WTC11 (cell line): ENCODE data around the gene MEIS3. TPM values are rescaled to one million over a fixed set of nuclear protein-coding genes. Genes with fewer than 3 reads are reported as not detected.

Experiments
- ATF1 ChIP-seq: sonication (generic); formaldehyde crosslinking; IDR thresholded peaks from 2 replicates; pipeline ENCODE4 v1.8.1; 2023; ENCODE audit warnings: mild to moderate bottlenecking, moderate library complexity, missing genetic modification reagents
- ATF2 ChIP-seq: sonication (generic); formaldehyde crosslinking; IDR thresholded peaks from 2 replicates; pipeline ENCODE4 v1.8.1; 2022; ENCODE audit warnings: low read depth, missing genetic modification reagents, borderline replicate concordance
- CBFB ChIP-seq: sonication (generic); formaldehyde crosslinking; IDR thresholded peaks from 2 replicates; pipeline ENCODE4 v1.8.1; 2022; ENCODE audit warnings: mild to moderate bottlenecking, low read depth, missing genetic modification reagents
- CDX4 ChIP-seq: fragments of 250-450 bp; sonication (Bioruptor Pico); IDR thresholded peaks from 2 replicates; pipeline ENCODE4 v1.9.0; 2021; ENCODE audit warnings: moderate library complexity, mild to moderate bottlenecking, inconsistent platforms, borderline replicate concordance
- CREM ChIP-seq: sonication (generic); formaldehyde crosslinking; IDR thresholded peaks from 2 replicates; pipeline ENCODE4 v1.8.1; 2022; ENCODE audit warnings: mild to moderate bottlenecking, missing genetic modification reagents, moderate library complexity
- E2F1 ChIP-seq: sonication (generic); formaldehyde crosslinking; IDR thresholded peaks from 2 replicates; pipeline ENCODE4 v1.8.0; 2022; ENCODE audit warnings: mild to moderate bottlenecking, missing genetic modification reagents
- ESRRA ChIP-seq: sonication (generic); formaldehyde crosslinking; IDR thresholded peaks from 2 replicates; pipeline ENCODE4 v1.8.1; 2022; ENCODE audit warnings: mild to moderate bottlenecking, missing genetic modification reagents, borderline replicate concordance
- FOXJ3 ChIP-seq: sonication (generic); formaldehyde crosslinking; IDR thresholded peaks from 2 replicates; pipeline ENCODE4 v1.9.0; 2021; ENCODE audit warnings: missing genetic modification reagents, mild to moderate bottlenecking, borderline replicate concordance
- FOXK1 ChIP-seq: sonication (generic); formaldehyde crosslinking; IDR thresholded peaks from 2 replicates; pipeline ENCODE4 v1.8.0; 2022; ENCODE audit warnings: mild to moderate bottlenecking, moderate library complexity, missing genetic modification reagents
- HMGXB4 ChIP-seq: sonication (generic); formaldehyde crosslinking; IDR thresholded peaks from 2 replicates; pipeline ENCODE4 v1.8.1; 2023; ENCODE audit warnings: mild to moderate bottlenecking, moderate library complexity, missing genetic modification reagents
- MLX ChIP-seq: sonication (generic); formaldehyde crosslinking; IDR thresholded peaks from 2 replicates; pipeline ENCODE4 v1.8.1; 2023; ENCODE audit warnings: mild to moderate bottlenecking, missing genetic modification reagents, moderate library complexity
- NFE2L1 ChIP-seq: sonication (generic); formaldehyde crosslinking; IDR thresholded peaks from 2 replicates; pipeline ENCODE4 v1.8.1; 2023; ENCODE audit warnings: missing genetic modification reagents
- NR3C1 ChIP-seq: sonication (generic); formaldehyde crosslinking; conservative IDR thresholded peaks from 2 replicates; pipeline ENCODE4 v1.8.1; 2023; ENCODE audit warnings: low read depth, mild to moderate bottlenecking, missing genetic modification reagents
- PRRX2 ChIP-seq: fragments of 250-450 bp; sonication (Bioruptor Pico); IDR thresholded peaks from 2 replicates; pipeline ENCODE4 v1.8.0; 2021; ENCODE audit warnings: mild to moderate bottlenecking
- RORB ChIP-seq: fragments of 250-450 bp; sonication (Bioruptor Pico); IDR thresholded peaks from 2 replicates; pipeline ENCODE4 v1.9.0; 2021; ENCODE audit warnings: mild to moderate bottlenecking
- TCF7 ChIP-seq: sonication (generic); formaldehyde crosslinking; IDR thresholded peaks from 2 replicates; pipeline ENCODE4 v1.8.0; 2022; ENCODE audit warnings: mild to moderate bottlenecking, low read depth, missing genetic modification reagents, moderate library complexity
- TEAD1 ChIP-seq: sonication (generic); formaldehyde crosslinking; IDR thresholded peaks from 2 replicates; pipeline ENCODE4 v1.8.0; 2022; ENCODE audit warnings: mild to moderate bottlenecking, missing genetic modification reagents
- USF1 ChIP-seq: sonication (generic); formaldehyde crosslinking; IDR thresholded peaks from 2 replicates; pipeline ENCODE4 v1.8.0; 2022; ENCODE audit warnings: mild to moderate bottlenecking, missing genetic modification reagents
- ZBTB43 ChIP-seq: sonication (generic); formaldehyde crosslinking; IDR thresholded peaks from 2 replicates; pipeline ENCODE4 v1.8.1; 2023; ENCODE audit warnings: mild to moderate bottlenecking, missing genetic modification reagents
- ZMAT4 ChIP-seq: fragments of 250-450 bp; sonication (Bioruptor Pico); IDR thresholded peaks from 2 replicates; pipeline ENCODE4 v1.9.0; 2021; ENCODE audit warnings: mild to moderate bottlenecking
- ZNF532 ChIP-seq: fragments of 250-450 bp; sonication (Bioruptor Pico); IDR thresholded peaks from 2 replicates; pipeline ENCODE4 v1.9.0; 2021; ENCODE audit warnings: mild to moderate bottlenecking, borderline replicate concordance
- ZSCAN18 ChIP-seq: fragments of 250-450 bp; sonication (Bioruptor Pico); IDR thresholded peaks from 2 replicates; pipeline ENCODE4 v2.1.2; 2022; ENCODE audit warnings: mild to moderate bottlenecking, moderate library complexity
- total RNA-seq: library from RNA; stranded (reverse); gene quantifications from 3 replicates; pipeline ENCODE4 v1.2.3, GENCODE V29; 2021

MEIS3 gene
- total RNA-seq, 1 experiment from 2014 or later = 38.5 TPM

GRCh38 chr19:47444388-47444821, 25.1 kb upstream of the MEIS3 start (continued):
- TF ChIP-seq ZNF532 (CRISPR knock-in tag) (no peak), MLX (CRISPR knock-in tag) (no peak), TEAD1 (CRISPR knock-in tag) (0 out of 2 replicates have a peak, but pooled peaks have one; percentile 71), FOXJ3 (CRISPR knock-in tag) (no peak), USF1 (CRISPR knock-in tag) (peak; percentile 63; the same call in 1 of the 2 replicates), ZMAT4 (no peak), ZSCAN18 (CRISPR knock-in tag) (no peak), NFE2L1 (CRISPR knock-in tag) (peak; percentile 85), ATF1 (CRISPR knock-in tag) (no peak), CREM (no peak; the same call in 1 of the 2 replicates), RORB (no peak), TCF7 (CRISPR knock-in tag) (peak; percentile 50; the same call in 1 of the 2 replicates), ZBTB43 (CRISPR knock-in tag) (peak; percentile 52; the same call in 1 of the 2 replicates), E2F1 (CRISPR knock-in tag) (no peak), HMGXB4 (no peak), ESRRA (CRISPR knock-in tag) (no peak), ATF2 (no peak), CBFB (CRISPR knock-in tag) (no peak), NR3C1 (CRISPR knock-in tag) (no peak), FOXK1 (CRISPR knock-in tag) (peak; percentile 67; the same call in 1 of the 2 replicates), PRRX2 (CRISPR knock-in tag) (no peak), CDX4 (CRISPR knock-in tag) (no peak)
